Fibroblast of skin of left biceps (primary cell): ENCODE data around the gene COMP.

Experiments
- DNase-seq, 2 experiments: peaks; one replicate each; pipeline ENCODE4 v3.0.0-alpha.2; 2013; ENCODE audit warnings: low read depth in 2 of 2

Gene COMP

DNA sequence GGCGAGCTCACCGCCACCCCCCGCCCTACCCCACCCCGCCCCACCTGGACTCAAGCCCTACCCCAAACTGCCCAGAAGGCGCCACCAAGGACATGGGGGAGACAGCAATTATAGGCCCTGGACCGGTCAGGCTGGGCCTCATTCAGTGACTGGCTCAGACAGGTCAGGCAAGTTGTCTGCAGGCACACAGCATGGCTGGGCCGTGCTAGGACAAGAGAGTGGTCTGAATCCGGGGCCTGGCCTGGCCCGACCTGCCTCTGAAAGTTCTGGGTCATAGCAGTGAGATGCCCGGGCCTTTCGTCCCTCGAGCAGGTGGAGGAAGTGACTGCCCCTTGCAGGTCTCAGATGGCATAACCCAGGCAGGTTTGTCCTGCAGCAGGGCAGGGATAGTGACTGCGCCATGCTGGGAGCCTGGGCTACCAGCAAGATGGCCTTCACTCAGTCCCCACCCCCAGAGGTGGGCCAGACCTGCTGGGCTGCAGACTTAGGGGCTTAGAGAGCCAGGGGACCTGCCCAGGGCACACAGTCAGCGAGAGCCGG is 21.0 kb downstream of the COMP start:
- DNase-seq: no peak

- no peak for DNase-seq
Observed at GRCh38 chr19:18768997-18769891, 21.9 kb downstream of the COMP start.

DNA sequence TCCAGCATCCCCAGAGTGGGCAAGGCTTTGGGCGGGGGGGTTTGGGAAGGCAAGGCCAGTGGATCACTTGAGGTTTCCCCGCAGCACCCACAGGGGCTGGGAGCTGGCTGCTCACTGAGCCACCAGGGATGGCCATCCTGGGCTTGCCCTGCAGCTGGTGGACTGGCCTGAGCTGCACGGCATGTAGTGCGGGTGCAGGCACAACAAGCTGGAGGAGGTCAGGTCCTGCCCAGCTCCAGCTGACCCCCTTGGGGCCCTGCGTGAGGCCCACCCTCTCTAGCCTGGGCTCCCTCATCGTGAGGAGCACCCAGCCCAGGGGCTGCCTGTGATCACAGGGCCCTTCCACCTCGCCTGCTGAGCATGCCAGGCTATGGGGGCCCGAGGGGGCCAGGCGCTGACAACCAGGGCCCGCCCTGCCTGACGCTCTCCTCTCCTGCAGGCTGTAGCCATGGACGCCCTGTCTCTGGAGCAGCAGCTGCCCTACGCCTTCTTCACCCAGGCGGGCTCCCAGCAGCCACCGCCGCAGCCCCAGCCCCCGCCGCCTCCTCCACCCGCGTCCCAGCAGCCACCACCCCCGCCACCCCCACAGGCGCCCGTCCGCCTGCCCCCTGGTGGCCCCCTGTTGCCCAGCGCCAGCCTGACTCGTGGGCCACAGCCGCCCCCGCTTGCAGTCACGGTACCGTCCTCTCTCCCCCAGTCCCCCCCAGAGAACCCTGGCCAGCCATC is 22.9 kb downstream of the COMP start:
- DNase-seq: no peak

- no peak for DNase-seq
Observed at GRCh38 chr19:18765224-18765623, 25.9 kb downstream of the COMP start.

DNA sequence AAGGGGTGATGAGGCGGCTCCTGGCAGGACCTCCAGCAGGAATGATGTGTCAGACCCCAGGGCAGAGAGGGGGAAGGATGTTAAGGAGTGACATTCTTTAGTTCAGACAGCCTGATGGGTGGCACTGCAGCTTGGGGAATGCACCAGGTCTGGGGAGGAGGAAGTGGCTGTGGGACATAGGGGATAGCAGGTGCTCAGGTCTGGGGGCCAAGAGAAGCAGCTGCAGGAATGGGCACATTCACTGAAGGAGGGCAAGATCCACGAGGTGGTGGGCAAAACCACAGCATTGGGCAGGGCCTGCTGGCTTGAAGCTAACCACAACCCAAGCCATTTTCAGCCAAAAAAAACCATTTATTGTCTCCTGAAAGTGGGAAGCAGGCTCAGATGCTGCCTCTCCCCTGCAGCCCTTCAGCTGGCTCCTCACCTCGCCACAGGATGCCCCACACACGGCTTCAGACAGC is 26.5 kb downstream of the COMP start:
- no peak for DNase-seq

- no peak for DNase-seq
Observed at GRCh38 chr19:18763674-18764590, 27.2 kb downstream of the COMP start.

- DNase-seq: no peak
Observed at GRCh38 chr19:18762125-18763023, 28.7 kb downstream of the COMP start.

- DNase-seq: no peak
Observed at GRCh38 chr19:18761531-18762110, 29.5 kb downstream of the COMP start.

- DNase-seq: no peak
Observed at GRCh38 chr19:18760440-18761383, 30.4 kb downstream of the COMP start.

- no peak for DNase-seq
Observed at GRCh38 chr19:18759995-18760426, 31.1 kb downstream of the COMP start.

DNA sequence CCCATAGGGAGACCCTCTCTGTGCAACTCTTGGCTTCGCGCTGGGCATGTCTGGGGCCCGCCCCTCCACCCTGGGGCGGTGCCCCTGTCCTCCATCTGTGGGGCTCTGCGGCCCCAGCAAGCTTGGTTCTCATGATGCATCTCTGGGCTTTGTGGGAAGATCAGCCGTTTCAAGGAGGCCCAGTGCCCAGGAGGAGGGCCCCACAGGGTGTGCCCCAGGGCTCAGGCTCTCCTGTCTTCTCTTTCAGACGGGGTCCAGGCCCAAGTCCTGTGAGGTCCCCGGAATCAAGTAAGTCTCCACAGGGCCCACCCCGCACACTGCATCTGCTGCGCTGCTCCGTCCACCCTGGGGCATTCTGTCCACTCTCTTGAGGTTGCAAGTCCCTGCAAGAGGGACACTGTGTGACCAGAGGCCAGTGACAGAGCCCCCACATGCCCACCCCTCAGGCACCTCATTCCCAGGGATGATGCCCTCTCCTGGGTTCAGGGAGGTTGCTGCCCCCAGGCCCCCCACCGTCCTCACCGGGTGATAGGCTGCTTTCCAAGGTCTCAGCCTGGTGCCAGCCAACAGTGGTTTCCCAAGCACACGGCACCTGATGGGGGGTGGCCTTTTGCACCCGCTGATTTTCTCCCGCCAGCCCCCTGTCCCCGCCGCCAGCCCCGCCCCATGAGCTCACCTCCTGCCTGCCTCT is 31.7 kb downstream of the COMP start:
- DNase-seq: no peak

DNA sequence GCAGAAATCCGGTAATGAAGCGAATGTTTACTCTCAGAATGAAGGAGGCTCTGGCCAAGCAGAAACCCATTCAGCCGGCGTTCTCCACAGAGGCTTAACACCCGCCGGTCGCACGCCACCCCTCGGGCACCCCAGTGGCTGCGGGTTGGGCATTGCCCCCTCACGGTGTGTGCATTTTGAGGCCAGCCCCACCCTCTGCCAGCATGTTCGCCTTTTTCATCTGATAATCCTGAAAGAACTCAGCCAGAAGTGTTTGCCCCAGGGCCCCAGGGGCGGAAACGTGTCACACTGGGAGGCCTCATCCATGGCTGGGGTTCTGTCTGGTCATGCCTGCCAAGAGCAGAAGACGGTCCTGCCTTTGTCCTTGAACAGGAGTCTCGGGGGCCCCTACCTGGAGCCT is 34.2 kb downstream of the COMP start:
- no peak for DNase-seq

DNA sequence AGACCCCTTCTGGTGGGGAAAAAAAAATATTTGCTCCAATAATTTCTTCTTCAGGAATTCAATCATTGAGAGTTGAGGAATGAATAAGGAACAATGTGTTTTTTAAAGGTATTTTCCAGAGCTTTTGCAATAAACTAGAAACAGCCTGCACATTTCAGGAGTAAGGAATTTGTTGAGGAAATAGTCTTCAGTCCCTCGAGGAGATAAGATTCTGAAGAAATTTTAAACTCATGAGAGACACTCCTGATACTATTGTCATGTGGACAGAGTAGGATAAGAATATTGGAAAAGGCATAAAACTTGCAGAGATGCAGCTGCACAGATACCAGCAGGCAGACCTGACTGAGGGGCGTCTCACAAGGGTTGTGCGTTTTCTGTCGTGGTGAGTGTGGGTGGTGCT is 36.6 kb downstream of the COMP start:
- DNase-seq: no peak

DNA sequence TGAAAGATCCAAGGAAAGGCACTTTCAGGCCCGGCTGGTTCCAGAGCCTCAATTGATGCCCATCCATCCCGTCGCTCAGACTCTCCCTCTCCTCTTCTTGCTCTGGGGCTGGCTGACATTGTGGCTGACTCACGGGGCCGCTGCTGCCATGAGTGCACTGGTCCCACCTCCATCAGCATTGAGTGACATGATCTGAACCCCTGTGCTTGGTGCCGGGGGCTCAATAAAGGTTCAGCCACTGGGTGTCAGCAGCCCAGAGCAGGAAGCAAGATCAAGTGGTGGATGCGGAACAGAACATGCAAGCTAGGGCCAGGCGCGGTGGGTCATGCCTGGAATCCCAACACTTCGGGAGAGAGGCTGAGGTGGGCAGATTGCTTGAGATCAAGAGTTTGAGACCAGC is 39.5 kb downstream of the COMP start:
- no peak for DNase-seq

DNA sequence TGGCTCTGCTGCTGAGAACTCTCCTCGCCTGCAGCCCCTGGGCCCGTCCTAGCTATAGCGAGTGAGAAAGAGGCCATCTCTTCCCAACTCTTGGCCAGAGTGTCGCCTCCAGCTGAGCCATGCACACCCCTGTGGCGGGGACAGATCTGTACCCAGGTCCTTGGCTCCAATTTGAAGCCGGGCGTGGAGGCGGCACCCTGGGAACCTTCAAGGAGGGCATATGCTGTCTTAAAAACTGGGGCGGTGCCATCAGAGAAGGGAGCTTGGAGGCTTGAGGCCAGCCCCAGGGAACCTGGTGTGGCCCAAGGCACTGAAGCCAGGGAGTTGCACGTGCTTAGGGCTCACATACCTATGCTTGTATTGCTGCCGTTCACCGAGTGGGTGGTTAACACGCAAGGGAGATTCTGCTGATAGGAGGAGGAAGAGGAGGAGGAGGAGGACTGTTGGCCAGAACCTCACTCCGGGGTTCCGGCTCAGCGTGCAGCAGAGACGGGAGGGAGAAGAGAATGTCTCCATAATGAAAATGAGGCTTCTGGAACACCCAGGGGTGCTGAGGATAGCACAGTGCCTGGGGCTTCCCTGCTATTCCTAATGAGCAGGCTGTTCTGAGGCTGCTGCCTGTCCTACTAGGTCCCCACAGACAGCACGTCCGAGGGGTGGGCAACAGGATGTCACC is 40.7 kb downstream of the COMP start:
- DNase-seq: no peak

- DNase-seq: no peak
Observed at GRCh38 chr19:18749362-18750231, 41.5 kb downstream of the COMP start.
